H9 (cell line): ENCODE measurements around the gene IL3. TPM values are rescaled to one million over a fixed set of nuclear protein-coding genes. Genes with fewer than 3 reads are reported as not detected.

Source experiments
- DNase-seq: peaks from one replicate; pipeline ENCODE4 v3.0.0-alpha.2; 2017
- H2AFZ ChIP-seq: one replicate; pipeline ENCODE4 v1.6.1; 2013; ENCODE audit warnings: mild to moderate bottlenecking, low read length, control low read depth, moderate library complexity
- H2AK5ac ChIP-seq: 2 replicates; pipeline ENCODE4 v1.6.1; 2013; ENCODE audit warnings: low read length, control low read depth, mixed read lengths; ENCODE audit not compliant: insufficient read length
- H2BK120ac ChIP-seq: one replicate; pipeline ENCODE4 v1.6.1; 2013; ENCODE audit warnings: low read depth, mild to moderate bottlenecking, low read length, control low read depth, inconsistent platforms; ENCODE audit not compliant: poor library complexity, severe bottlenecking
- H2BK12ac ChIP-seq: 2 replicates; pipeline ENCODE4 v1.6.1; 2013; ENCODE audit warnings: low read length, control low read depth, mixed read lengths, low read depth; ENCODE audit not compliant: insufficient read length
- H2BK15ac ChIP-seq: 2 replicates; pipeline ENCODE4 v1.6.1; 2013; ENCODE audit warnings: low read depth, low read length, control low read depth
- H2BK20ac ChIP-seq: one replicate; pipeline ENCODE4 v1.6.1; 2013; ENCODE audit warnings: low read depth, mild to moderate bottlenecking, low read length, control low read depth, inconsistent platforms; ENCODE audit not compliant: poor library complexity, severe bottlenecking
- H2BK5ac ChIP-seq: 2 replicates; pipeline ENCODE4 v1.6.1; 2013; ENCODE audit warnings: low read length, control low read depth, mixed read lengths; ENCODE audit not compliant: insufficient read length
- H3K14ac ChIP-seq: 2 replicates; pipeline ENCODE4 v1.6.1; 2013; ENCODE audit warnings: low read length, control low read depth; ENCODE audit not compliant: insufficient read depth
- H3K18ac ChIP-seq: 2 replicates; pipeline ENCODE4 v1.6.1; 2013; ENCODE audit warnings: low read depth, mild to moderate bottlenecking, mixed read lengths, low read length, control low read depth; ENCODE audit not compliant: insufficient read length
- H3K23ac ChIP-seq: 2 replicates; pipeline ENCODE4 v1.6.1; 2013; ENCODE audit warnings: low read length, control low read depth, mixed read lengths, low read depth; ENCODE audit not compliant: insufficient read length
- H3K23me2 ChIP-seq: 2 replicates; pipeline ENCODE4 v1.6.1; 2013; ENCODE audit warnings: low read depth, mild to moderate bottlenecking, mixed read lengths, low read length, control low read depth; ENCODE audit not compliant: insufficient read length, poor library complexity, severe bottlenecking
- H3K27ac ChIP-seq: 2 replicates; pipeline ENCODE4 v1.5.1; 2013; ENCODE audit warnings: low read length, control low read depth, mixed read lengths, low read depth; ENCODE audit not compliant: insufficient read length
- H3K27me3 ChIP-seq: 2 replicates; pipeline ENCODE4 v1.6.1; 2013; ENCODE audit warnings: low read length, control low read depth, inconsistent platforms; ENCODE audit not compliant: insufficient read depth
- H3K4ac ChIP-seq: 2 replicates; pipeline ENCODE4 v1.6.1; 2013; ENCODE audit warnings: low read depth, mild to moderate bottlenecking, control low read depth, inconsistent platforms, low read length, moderate library complexity
- H3K4me1 ChIP-seq: 2 replicates; pipeline ENCODE4 v1.6.1; 2013; ENCODE audit warnings: low read length, control low read depth, inconsistent platforms; ENCODE audit not compliant: insufficient read depth
- H3K4me2 ChIP-seq: 2 replicates; pipeline ENCODE4 v1.6.1; 2013; ENCODE audit warnings: low read length, control low read depth, mixed read lengths; ENCODE audit not compliant: insufficient read length, insufficient read depth
- H3K56ac ChIP-seq: 2 replicates; pipeline ENCODE4 v1.6.1; 2013; ENCODE audit warnings: low read depth, mild to moderate bottlenecking, mixed read lengths, low read length, control low read depth; ENCODE audit not compliant: insufficient read length
- H3K79me1 ChIP-seq: 2 replicates; pipeline ENCODE4 v1.6.1; 2013; ENCODE audit warnings: low read depth, mild to moderate bottlenecking, moderate library complexity, low read length, control low read depth, inconsistent platforms; ENCODE audit not compliant: insufficient read depth, poor library complexity, severe bottlenecking
- H3K79me2 ChIP-seq: 2 replicates; pipeline ENCODE4 v1.6.1; 2013; ENCODE audit warnings: low read length, control low read depth, inconsistent platforms; ENCODE audit not compliant: insufficient read depth
- H3K9ac ChIP-seq: 2 replicates; pipeline ENCODE4 v1.6.1; 2013; ENCODE audit warnings: low read length, control low read depth, mixed read lengths; ENCODE audit not compliant: insufficient read length; ENCODE audit errors: extremely low read depth
- H3K9me3 ChIP-seq: one replicate; pipeline ENCODE4 v1.6.1; 2013; ENCODE audit warnings: low read depth, low read length, inconsistent platforms; ENCODE audit not compliant: control insufficient read depth
- H3T11ph ChIP-seq: one replicate; pipeline ENCODE4 v1.6.1; 2013; ENCODE audit warnings: mild to moderate bottlenecking, low read length, control low read depth, inconsistent platforms
- H4K20me1 ChIP-seq: one replicate; pipeline ENCODE4 v1.6.1; 2013; ENCODE audit not compliant: control insufficient read depth, insufficient read length, insufficient read depth
- H4K5ac ChIP-seq: 2 replicates; pipeline ENCODE4 v1.6.1; 2013; ENCODE audit warnings: low read depth, mild to moderate bottlenecking, mixed read lengths, low read length, control low read depth; ENCODE audit not compliant: insufficient read length
- H4K8ac ChIP-seq: replicated peaks from 2 replicates; pipeline ENCODE4 v1.6.1; 2013; ENCODE audit warnings: low read length, control low read depth, mixed read lengths, low read depth; ENCODE audit not compliant: insufficient read length
- H4K91ac ChIP-seq: 2 replicates; pipeline ENCODE4 v1.6.1; 2013; ENCODE audit warnings: low read depth, mild to moderate bottlenecking, moderate library complexity, mixed read lengths, low read length, control low read depth; ENCODE audit not compliant: insufficient read length
- H3K27ac Mint-ChIP-seq, 3 experiments: 2 replicates in 2 of 3; 3 replicates in 1 of 3; pipeline ENCODE4 v1.8.0; 2020 to 2021; ENCODE audit warnings: mixed read lengths in 3 of 3, mild to moderate bottlenecking in 1 of 3, moderate library complexity in 1 of 3
- H3K27me3 Mint-ChIP-seq: 2 replicates; pipeline ENCODE4 v1.8.0; 2021; ENCODE audit warnings: low read depth, mild to moderate bottlenecking, moderate library complexity, mixed read lengths
- H3K36me3 Mint-ChIP-seq, 3 experiments: 2 replicates in 2 of 3; 3 replicates in 1 of 3; pipeline ENCODE4 v1.8.0; 2020 to 2021; ENCODE audit warnings: low read depth in 3 of 3, mixed read lengths in 3 of 3; ENCODE audit not compliant: insufficient read depth in 1 of 3
- H3K4me1 Mint-ChIP-seq, 2 experiments: 2 replicates each; pipeline ENCODE4 v1.8.0; 2020; ENCODE audit warnings: mixed read lengths in 2 of 2
- H3K4me3 Mint-ChIP-seq, 2 experiments: 2 replicates in 1 of 2; 3 replicates in 1 of 2; pipeline ENCODE4 v1.8.0; 2020 to 2021; ENCODE audit warnings: mild to moderate bottlenecking in 2 of 2, mixed read lengths in 2 of 2, moderate library complexity in 1 of 2
- H3K9me3 Mint-ChIP-seq, 2 experiments: 2 replicates in 1 of 2; 3 replicates in 1 of 2; pipeline ENCODE4 v1.8.0; 2020; ENCODE audit warnings: mild to moderate bottlenecking in 2 of 2, mixed read lengths in 2 of 2, moderate library complexity in 1 of 2
- CTCF ChIP-seq: fragments of 200-600 bp; sonication (generic); conservative IDR thresholded peaks from 3 replicates; pipeline ENCODE4 v1.8.0; 2021; ENCODE audit warnings: antibody characterized with exemption, mild to moderate bottlenecking
- WGBS: extraction: QIAGEN DNeasy Blood & Tissue Kit; methylation state at CpG from one replicate; pipeline ENCODE4 v1.1.7; 2013; ENCODE audit warnings: missing lambda C conversion rate, low lambda C conversion rate, mixed read lengths; ENCODE audit not compliant: insufficient read length; ENCODE audit errors: extremely low coverage; 5-methylcytosine and 5-hydroxymethylcytosine counted together
- total RNA-seq: library from RNA; stranded (reverse); gene quantifications from 2 replicates; pipeline ENCODE4 v1.2.1, GENCODE V29; 2021

IL3 gene
- total RNA-seq, 1 experiment from 2014 or later: not detected

GRCh38 chr5:132067941-132068808 is 7.7 kb downstream of the IL3 start:
- H3K4me2 ChIP-seq: no peak overlapping the region
- H3K36me3 Mint-ChIP-seq: no peaks in the 10 kb centered on the region
- H3K18ac ChIP-seq: no peak overlapping the region
- no peak overlapping the region for H2BK120ac ChIP-seq
- no peaks in the 10 kb centered on the region; a peak in 1 of 5 replicates for H3K9me3 Mint-ChIP-seq
- H3K27me3 ChIP-seq: no peaks in the 10 kb centered on the region
- peak overlapping the region in 1 of 3 experiments; percentile 44; a peak in 1 of 7 replicates for H3K27ac Mint-ChIP-seq
- peaks cover 0 to 4% of the 10 kb centered on the region in 2 experiments; a peak in 2 of 4 replicates for H3K4me1 Mint-ChIP-seq
- H3K23me2 ChIP-seq: no peaks in the 10 kb centered on the region
- no peaks in the 10 kb centered on the region for H4K20me1 ChIP-seq
- no peak overlapping the region for H3K4ac ChIP-seq
- H3K4me1 ChIP-seq: no peaks in the 10 kb centered on the region
- H2BK12ac ChIP-seq: no peak overlapping the region
- H3K27ac ChIP-seq: no peak overlapping the region
- H3K4me3 Mint-ChIP-seq: no peak overlapping the region
- H3K27me3 Mint-ChIP-seq: no peaks in the 10 kb centered on the region; the same call in none of the 2 replicates
- H2AFZ ChIP-seq: no peak overlapping the region
- no peaks in the 10 kb centered on the region for H3K79me1 ChIP-seq
- H4K91ac ChIP-seq: no peak overlapping the region
- no peak overlapping the region for H3K23ac ChIP-seq
- no CpG with 5 or more reads among the region's 13 CpGs for WGBS
- TF ChIP-seq CTCF: no peak
- no peak overlapping the region for H4K8ac ChIP-seq
- no peak overlapping the region for H2BK5ac ChIP-seq
- H2BK20ac ChIP-seq: no peak overlapping the region
- DNase-seq: no peak
- no peak overlapping the region for H3K9ac ChIP-seq
- no peak overlapping the region for H4K5ac ChIP-seq
- no peaks in the 10 kb centered on the region for H3K9me3 ChIP-seq
- H3K79me2 ChIP-seq: no peaks in the 10 kb centered on the region
- no peak overlapping the region for H3K14ac ChIP-seq
- no peak overlapping the region for H3K56ac ChIP-seq
- H3T11ph ChIP-seq: no peak overlapping the region
- no peak overlapping the region for H2BK15ac ChIP-seq
- no peak overlapping the region for H2AK5ac ChIP-seq
